ENCODE data around the gene VSIG2. TPM values are rescaled to one million over a fixed set of nuclear protein-coding genes. Genes with fewer than 3 reads are reported as not detected.

The VSIG2 gene
- total and polyA plus RNA-seq, 10 of the 15 experiments (the other 5 are each of a cell fraction or from before 2014, with no cell fraction given) = 0.13 to 0.31 (median 0.15) TPM; not detected in 5

GRCh38 chr11:124756753-124757227, 4.7 kb upstream of the VSIG2 start:
- CTCF ChIA-PET = interaction anchor here (0.6 to 16.3 kb wide), 3 partner anchors 13 to 56 kb away, joined by 5 to 272 read pairs (median 202); partner anchors contain the start of genes MSANTD2 and NRGN
- Histone ChIP-seq H3K79me2 (ENCODE audit: control insufficient read depth, insufficient read depth, low read length) (peaks cover 44% of the 10 kb centered on the region), H3K9me3 (replicated peaks; ENCODE audit: control insufficient read depth, insufficient read depth, low read length) (no peaks in the 10 kb centered on the region), H3K9ac (ENCODE audit: control insufficient read depth, insufficient read depth, low read length) (no peak overlapping the region), H3K4me2 (ENCODE audit: control insufficient read depth, insufficient read depth) (no peak overlapping the region), H3K27me3 (replicated peaks in 1 of 2; ENCODE audit: control insufficient read depth in 2 of 2, insufficient read depth in 2 of 2, low read length in 1 of 2) (no peaks in the 10 kb centered on the region), H3K4me3 (no peak overlapping the region), H2AFZ (ENCODE audit: control insufficient read depth, low read depth, low read length) (no peak overlapping the region), H3K4me1 (ENCODE audit: control insufficient read depth, insufficient read depth, low read length) (peaks cover 18% of the 10 kb centered on the region), H4K20me1 (ENCODE audit: control insufficient read depth, insufficient read depth) (no peaks in the 10 kb centered on the region), H3K27ac (ENCODE audit: control insufficient read depth, insufficient read depth) (no peak overlapping the region), H3K36me3 (ENCODE audit: control insufficient read depth in 2 of 2, insufficient read depth in 2 of 2, low read length in 1 of 2) (no peaks in the 10 kb centered on the region; a peak in 1 of 4 replicates)
- FAIRE-seq (no peak), ATAC-seq (no peak), DNase-seq (ENCODE audit: low read depth, low spot score) (no peak)
- 60% methylated on average over 6 of the region's 6 CpGs for WGBS (ENCODE audit: insufficient coverage, insufficient replicate concordance, low lambda C conversion rate, missing lambda C conversion rate)
- intact Hi-C loops (cut with micrococcal nuclease; ENCODE audit: unreplicated experiment) (no loop called here), in situ Hi-C loops (cut with MboI) (no loop called here)
- SMC1A ChIA-PET (ENCODE audit: uncharacterized antibody, unreplicated experiment) = interaction anchor here (0.8 to 8.8 kb wide), 4 partner anchors 33 to 85 kb away, joined by 3 to 93 read pairs (median 8); partner anchors contain the start of genes SIAE and SPA17
- POLR2A ChIA-PET = interaction anchor here (0.7 kb wide), 1 partner anchor 15 kb away, joined by 4 read pairs; no protein-coding TSS in a partner anchor
- RAD21 ChIA-PET (ENCODE audit: unreplicated experiment) = interaction anchor here (1.8 kb wide), 1 partner anchor 10 kb away, joined by 6 read pairs; no protein-coding TSS in a partner anchor
- no TSS peak for BruUV-seq (replicated peaks)
- no peak for TF ChIP-seq EED (IDR thresholded peaks at IDR 0.05; ENCODE audit: low read depth)
- TF ChIP-seq SIN3A (IDR thresholded peaks at IDR 0.05; ENCODE audit: low read depth, low read length) = no peak
- no peak for TF ChIP-seq FOS (IDR thresholded peaks at IDR 0.05; ENCODE audit: borderline replicate concordance, extremely low read depth, insufficient read length)
- no peak for TF ChIP-seq MAX (IDR thresholded peaks at IDR 0.05; ENCODE audit: low read depth, low read length)
- TF ChIP-seq RELA (IDR thresholded peaks at IDR 0.05; ENCODE audit: borderline replicate concordance, partially characterized antibody) = no peak
- TF ChIP-seq, protein P1, sequence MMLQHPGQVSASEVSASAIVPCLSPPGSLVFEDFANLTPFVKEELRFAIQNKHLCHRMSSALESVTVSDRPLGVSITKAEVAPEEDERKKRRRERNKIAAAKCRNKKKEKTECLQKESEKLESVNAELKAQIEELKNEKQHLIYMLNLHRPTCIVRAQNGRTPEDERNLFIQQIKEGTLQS (IDR thresholded peaks at IDR 0.05; ENCODE audit: borderline replicate concordance, extremely low read depth, low read depth, low read length) = no peak
- TF ChIP-seq SMAD5 (IDR thresholded peaks at IDR 0.05; ENCODE audit: low read depth) = no peak
- no peak for TF ChIP-seq BMI1 (IDR thresholded peaks at IDR 0.05; ENCODE audit: borderline replicate concordance)
- TF ChIP-seq USF1 (IDR thresholded peaks at IDR 0.05; ENCODE audit: borderline replicate concordance, extremely low read length, insufficient read depth, low read depth, low read length) = no peak
- TF ChIP-seq E2F4 (IDR thresholded peaks at IDR 0.05; ENCODE audit: low read depth, low read length) = no peak
- no peak for TF ChIP-seq BCL11A (IDR thresholded peaks at IDR 0.05; ENCODE audit: low read depth, low read length)
- TF ChIP-seq NBN (IDR thresholded peaks at IDR 0.05) = no peak
- TF ChIP-seq HDAC6 (IDR thresholded peaks at IDR 0.05; ENCODE audit: unreplicated experiment) = no peak
- TF ChIP-seq CREB1 (IDR thresholded peaks at IDR 0.05; ENCODE audit: low read depth) = no peak
- TF ChIP-seq MTA2 (IDR thresholded peaks at IDR 0.05; ENCODE audit: low read depth) = no peak
- TF ChIP-seq, protein P2, sequence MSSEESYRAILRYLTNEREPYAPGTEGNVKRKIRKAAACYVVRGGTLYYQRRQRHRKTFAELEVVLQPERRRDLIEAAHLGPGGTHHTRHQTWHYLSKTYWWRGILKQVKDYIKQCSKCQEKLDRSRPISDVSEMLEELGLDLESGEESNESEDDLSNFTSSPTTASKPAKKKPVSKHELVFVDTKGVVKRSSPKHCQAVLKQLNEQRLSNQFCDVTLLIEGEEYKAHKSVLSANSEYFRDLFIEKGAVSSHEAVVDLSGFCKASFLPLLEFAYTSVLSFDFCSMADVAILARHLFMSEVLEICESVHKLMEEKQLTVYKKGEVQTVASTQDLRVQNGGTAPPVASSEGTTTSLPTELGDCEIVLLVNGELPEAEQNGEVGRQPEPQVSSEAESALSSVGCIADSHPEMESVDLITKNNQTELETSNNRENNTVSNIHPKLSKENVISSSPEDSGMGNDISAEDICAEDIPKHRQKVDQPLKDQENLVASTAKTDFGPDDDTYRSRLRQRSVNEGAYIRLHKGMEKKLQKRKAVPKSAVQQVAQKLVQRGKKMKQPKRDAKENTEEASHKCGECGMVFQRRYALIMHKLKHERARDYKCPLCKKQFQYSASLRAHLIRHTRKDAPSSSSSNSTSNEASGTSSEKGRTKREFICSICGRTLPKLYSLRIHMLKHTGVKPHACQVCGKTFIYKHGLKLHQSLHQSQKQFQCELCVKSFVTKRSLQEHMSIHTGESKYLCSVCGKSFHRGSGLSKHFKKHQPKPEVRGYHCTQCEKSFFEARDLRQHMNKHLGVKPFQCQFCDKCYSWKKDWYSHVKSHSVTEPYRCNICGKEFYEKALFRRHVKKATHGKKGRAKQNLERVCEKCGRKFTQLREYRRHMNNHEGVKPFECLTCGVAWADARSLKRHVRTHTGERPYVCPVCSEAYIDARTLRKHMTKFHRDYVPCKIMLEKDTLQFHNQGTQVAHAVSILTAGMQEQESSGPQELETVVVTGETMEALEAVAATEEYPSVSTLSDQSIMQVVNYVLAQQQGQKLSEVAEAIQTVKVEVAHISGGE (CRISPR knock-in tag; IDR thresholded peaks at IDR 0.05) = no peak
